Stimulated activated CD4-positive, alpha-beta T cell treated with anti-CD3 and anti-CD28 coated beads, Interleukin-4, amount 100 ng/mL, for 48 hours (primary cell): Measurements from ENCODE around the gene RNF224.

Source experiments
- DNase-seq, 2 donors: peaks; one replicate each; pipeline ENCODE4 v3.0.0-alpha.2; 2020; ENCODE audit warnings: low read depth in 2 of 2

Gene RNF224

DNA sequence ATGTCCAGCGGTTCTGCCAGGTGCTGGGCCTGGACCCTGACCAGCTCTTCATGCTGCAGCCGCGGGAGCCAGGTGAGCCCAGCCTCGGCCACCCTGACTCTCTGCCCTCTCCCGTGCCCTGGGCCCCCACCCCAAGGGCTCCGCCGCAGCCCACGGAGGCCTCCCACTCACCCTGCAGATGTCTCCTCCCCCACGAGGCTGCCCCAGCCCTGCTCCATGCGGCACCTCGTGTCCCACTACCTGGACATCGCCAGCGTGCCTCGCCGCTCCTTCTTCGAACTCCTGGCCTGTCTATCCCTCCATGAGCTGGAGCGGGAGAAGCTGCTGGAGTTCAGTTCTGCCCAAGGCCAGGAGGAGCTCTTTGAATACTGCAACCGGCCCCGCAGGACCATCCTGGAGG lies 12.7 kb upstream of the RNF224 start:
- no peak for DNase-seq

DNA sequence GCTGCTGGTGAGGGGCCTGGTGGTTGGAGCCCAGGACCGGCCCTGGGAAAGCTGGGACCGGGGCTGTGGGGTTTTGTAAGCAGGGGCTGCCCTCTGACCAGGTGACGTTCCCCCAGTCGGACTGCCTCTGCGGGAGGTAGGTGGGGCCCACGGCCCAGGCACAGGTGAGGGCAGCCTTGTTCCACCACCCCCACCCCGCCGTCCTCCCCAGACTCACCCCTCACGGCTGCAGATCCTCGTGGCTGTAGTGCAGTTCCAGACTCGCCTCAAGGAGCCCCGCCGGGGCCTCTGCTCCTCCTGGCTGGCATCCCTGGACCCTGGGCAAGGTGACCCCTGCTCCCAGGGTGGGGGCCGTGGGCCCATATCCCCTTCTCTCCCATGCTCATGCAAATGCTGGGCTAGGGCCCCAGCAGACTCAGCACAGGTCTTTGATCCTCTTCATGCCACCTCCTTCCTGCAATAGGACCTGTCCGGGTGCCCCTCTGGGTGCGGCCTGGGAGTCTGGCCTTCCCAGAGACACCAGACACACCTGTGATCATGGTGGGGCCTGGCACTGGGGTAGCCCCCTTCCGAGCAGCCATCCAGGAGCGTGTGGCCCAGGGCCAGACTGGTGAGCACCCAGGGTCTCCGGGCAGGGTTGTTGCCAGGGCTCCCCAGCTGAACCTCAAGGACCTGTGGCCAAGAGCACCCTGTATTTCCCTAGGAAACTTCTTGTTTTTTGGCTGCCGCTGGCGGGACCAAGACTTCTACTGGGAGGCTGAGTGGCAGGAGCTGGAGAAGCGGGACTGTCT lies 11.9 kb upstream of the RNF224 start:
- no peak for DNase-seq

DNA sequence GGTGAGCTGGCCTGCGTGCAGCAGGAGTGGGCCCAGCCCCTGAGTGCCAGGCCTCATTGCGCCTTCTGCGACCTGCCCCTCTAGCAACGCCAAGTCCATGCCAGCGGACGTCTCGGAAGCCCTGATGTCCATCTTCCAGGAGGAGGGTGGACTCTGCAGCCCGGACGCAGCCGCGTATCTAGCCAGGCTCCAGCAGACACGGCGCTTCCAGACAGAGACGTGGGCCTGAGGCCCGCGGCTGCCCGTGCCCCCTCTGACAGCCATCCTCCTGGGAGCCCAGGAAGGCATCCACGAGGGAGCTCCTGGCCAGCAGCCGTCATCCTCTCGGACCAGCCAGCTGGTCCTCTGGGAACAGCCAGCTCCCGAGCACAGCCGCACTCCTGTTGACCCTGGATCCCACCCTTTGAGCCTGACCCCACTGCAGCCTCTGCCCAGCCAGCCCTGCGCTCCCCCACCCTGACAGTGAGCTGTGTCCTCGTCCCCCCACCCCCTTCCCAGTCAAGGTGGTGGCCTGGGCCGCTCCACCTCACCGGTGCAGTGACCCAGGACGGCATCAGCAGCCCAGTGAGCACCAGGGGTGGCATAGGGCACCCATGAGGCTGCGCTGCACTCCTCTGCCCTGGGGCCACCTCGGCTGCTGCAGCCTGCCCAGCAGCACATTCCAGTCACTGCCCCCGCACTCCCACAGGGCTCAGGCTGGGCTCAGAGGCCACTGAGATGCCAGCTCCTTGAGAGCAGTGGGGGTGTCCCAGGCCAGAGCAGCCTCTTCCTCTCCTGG lies 10.9 kb upstream of the RNF224 start:
- DNase-seq, result no peak

DNA sequence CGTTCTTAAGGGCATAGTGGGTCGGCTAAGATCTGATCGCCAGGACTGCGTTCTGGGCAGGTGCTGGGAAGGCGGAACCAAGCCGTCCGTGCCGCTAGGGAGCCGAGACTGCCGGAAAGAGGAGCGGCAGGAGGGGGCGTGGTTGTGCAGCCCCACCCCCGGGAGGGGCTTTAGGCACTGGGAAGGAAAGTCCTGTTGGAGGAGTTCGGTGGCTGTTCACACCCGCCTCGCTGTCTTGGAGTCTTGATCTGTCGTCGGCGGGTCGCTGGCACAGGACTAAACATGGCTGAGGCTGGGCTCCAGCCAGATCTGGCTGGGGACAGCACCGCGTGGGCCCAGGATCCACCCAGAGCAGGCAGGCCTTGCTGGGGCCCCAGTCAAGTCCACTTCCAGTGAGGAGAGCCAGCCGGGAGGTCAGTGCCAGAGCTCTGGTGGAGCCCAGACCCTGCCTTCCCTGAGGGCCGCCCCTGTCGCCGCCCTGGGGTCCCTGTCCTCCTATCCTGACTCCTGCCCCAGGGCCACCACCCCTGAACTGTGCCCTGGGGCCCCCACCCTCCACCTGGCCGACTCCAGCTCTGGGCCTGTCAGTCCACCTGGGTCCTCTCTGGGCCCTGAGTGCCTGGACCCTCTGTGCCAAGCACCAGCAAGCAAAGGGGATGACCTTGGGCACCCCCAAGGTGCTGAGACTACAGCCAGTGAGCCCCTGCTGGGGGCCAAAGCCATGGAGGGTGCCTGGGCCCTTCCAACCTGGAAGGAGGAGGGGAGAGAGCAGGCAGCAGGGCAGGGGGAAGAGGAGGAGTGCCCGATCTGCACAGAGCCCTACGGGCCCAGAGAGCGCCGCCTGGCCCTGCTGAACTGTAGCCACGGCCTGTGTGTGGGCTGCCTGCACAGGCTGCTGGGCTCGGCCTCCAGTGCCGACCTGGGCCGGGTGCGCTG lies 9.8 kb upstream of the RNF224 start:
- DNase-seq, result no peak

DNA sequence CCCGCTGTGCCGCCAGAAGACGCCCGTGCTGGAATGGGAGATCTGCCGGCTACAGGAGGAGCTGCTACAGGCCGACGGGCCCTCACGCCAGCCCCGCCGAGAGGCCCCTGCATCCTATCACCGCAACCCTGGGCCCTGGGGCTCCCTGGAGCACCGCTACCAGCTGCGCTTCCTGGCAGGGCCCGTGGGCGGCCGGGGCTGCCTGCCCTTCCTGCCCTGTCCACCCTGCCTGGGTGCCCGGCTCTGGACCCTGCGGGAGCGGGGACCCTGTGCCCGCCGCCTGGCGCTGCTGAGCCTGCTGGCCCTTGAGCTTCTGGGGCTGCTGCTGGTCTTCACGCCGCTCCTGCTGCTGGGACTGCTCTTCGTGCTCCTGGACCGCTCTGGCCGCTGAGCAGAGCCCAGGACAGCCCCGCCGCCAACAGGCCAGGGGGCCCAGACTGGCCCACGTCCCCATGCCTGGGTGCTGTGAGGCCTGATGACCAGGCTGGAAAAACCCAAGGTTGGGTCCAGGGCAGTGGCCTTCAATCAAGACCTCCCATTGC lies 9.0 kb upstream of the RNF224 start:
- no peak for DNase-seq

DNA sequence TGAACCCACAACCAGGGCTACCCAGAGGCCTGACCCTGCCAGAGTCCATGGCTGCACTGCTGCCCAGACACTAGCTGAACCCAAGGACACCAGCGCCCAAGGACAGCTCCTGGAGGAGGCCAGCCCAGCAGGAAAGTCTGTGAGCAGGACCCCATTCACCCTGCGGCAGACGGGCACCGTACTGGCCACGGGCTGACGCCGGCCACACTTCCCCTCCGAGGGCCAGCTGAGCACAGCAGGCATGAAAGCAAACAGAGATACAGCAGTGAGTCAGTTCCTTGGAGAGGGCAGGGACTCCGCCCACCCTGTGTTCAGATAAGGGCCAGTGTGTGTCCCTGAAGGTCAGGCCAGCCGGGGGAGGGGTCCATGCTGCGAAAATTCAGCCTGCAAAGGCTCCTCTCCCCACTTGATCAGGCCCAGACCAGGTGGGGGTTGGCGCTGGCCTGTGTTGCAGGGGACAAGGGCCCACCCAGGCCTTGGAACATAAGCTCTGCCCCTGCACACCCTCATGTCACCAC lies 8.5 kb upstream of the RNF224 start:
- no peak for DNase-seq

DNA sequence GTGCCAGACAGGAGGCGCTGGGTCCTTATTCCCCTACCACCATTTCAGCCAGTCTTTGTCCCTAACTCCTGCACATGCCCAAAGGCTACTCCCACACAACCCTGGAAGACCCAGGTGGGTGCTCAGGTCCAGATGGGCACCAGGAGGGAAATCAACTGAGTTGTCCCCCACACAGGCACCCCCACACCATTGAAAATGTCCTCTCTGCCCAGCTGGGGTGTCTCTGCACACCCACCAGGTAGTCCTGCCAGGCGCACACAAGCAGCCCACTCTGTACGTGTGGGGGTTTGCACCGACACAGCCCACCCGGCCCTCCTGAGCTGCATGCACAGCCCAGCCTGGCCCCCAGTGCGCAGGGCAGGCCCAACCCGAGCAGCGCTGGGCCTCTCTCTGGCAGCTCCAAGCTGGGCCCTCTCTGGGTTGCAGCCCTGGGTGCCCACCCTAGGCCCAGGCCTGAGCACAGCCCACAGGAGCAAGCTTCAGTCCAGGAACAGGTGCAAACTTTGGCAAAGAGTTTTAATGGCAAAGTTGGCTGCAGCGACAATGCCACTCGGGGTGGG lies 7.5 kb upstream of the RNF224 start:
- no peak for DNase-seq

DNA sequence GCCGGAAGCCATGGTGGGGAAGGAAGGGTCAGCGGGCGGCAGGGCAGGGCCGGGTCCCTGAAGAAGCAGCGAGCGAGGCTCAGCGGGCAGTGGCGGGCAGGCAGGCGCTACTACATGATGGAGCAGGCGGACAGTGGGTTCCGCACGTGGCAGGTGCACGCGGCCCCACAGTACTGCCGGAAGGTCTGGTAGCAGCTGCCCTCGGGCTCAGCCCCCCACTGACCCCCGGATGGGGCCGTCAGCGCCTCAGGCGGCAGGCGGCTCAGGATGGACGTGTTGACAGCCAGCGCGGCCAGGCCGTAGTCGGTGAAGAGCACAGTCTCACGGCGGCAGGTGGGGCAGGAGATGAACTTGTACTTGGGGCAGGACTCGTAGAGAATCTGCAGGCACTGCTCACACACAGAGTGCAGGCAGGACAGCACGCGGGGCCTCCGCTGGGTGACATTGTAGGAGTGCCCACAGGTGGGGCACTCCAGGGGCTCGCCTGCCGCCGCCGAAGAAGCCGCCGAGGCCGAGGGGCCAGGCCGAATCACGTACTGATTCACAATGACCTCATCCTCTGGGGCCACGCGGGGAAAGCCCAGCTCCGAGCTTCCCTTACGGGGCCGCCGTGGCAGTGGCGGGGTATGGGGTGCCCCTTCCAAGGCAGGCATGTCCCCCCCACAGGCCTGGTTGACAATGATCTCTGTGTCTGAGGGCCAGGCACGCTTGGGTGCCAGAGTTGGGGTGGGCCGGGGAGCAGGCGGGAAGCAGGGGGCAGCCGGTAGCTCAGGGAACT lies 6.8 kb upstream of the RNF224 start:
- no peak for DNase-seq

DNA sequence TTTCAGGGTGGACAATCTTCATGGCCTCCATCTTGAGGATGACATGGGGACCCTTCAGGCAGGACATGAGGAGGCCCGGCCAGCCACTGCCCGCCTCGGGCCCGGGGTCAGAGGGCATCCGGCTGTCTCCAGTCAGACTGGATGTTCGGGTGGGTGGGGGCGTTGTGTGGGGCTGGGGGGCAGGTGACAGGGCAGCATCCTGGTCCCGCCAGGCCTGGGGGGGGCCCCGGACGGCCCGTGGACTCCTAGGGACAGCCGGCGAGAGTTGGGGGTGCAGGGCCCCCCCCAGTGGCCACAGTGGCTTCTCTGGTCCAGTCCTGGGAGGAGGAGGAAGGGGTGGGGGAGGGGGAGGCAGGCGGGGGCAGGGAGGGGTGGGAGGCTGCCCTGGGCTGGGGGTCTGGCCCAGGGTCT lies 6.2 kb upstream of the RNF224 start:
- DNase-seq, result no peak

DNA sequence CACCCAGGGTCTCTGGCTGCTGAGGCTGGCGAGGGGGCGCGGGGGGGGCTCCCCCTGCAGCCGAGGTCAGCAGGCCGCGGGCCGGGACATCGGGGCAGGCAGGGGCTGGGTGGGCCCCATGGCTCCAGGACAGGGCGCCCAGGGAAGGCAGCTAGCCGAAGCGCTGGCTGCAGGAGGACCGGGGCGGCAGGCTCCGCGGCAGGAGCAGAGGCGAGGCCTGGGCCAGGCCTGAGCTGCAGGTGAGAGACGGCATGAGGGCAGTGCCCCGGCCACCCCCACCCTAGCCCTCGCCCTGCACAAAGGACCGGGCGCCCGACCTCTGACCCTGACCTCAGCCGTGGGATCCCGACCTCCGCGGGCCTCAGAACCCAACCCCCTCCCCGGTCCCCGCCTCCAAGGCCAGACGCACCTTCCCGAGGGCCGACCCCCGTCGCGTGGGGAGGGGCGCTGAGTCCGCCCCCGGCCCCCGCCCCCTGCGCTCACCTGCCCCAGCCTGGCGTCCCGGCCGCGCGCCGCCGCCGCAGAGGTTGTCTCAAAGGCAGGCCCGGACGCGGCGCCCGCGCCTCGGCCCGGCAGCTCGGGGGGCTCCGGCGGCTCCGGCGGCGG lies 5.7 kb upstream of the RNF224 start:
- DNase-seq, result no peak

DNA sequence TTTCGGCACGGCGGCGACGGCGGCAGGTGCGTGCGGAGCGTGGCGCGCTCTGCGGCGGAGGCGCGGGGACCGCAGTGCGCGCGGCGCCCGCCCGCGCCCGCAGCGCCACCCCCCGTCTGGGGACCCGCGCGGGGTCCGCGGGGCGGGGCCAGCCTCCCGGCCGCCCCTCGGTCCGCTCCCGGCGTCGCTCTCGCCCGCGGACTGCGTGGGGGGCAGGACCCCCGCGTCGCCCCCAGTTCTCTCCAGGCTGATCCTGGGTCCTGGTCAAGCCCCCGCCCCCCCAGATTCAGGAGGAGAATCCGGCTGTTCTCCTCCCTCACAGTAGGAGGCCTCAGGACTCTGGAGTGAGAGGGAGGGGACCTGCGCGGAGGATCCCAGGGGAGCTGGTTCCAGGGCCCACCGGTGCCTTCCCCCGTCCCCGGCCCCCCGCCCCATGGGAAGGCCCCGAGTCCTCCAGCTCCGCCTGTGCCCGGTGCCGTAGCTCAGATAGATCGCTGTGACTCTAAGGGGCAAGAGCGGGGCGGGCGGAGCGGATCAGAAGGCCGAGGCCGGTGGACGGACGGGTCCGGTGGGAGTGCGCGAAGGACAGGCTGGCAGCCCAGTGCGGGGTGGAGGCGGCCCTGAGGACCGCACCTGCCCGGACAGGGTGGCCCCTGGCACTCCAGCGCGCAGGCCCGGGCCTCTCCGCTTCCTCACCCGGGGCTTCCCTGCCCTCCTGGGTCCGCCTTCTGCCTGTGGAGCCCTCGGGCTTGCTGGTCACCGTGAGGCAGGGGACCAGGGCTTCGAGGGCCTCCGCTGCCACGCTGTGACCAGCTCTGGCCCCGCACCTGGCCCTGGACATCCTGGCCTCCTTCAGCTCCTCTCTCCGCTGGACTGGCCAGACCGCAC lies 4.9 kb upstream of the RNF224 start, which contains the start of gene RNF208:
Gene RNF208, minus strand, starts transcription at position 51 of the 888 bp plus-strand sequence. CDS start 1,028 bp downstream, outside the sequence.
- DNase-seq, result no peak

DNA sequence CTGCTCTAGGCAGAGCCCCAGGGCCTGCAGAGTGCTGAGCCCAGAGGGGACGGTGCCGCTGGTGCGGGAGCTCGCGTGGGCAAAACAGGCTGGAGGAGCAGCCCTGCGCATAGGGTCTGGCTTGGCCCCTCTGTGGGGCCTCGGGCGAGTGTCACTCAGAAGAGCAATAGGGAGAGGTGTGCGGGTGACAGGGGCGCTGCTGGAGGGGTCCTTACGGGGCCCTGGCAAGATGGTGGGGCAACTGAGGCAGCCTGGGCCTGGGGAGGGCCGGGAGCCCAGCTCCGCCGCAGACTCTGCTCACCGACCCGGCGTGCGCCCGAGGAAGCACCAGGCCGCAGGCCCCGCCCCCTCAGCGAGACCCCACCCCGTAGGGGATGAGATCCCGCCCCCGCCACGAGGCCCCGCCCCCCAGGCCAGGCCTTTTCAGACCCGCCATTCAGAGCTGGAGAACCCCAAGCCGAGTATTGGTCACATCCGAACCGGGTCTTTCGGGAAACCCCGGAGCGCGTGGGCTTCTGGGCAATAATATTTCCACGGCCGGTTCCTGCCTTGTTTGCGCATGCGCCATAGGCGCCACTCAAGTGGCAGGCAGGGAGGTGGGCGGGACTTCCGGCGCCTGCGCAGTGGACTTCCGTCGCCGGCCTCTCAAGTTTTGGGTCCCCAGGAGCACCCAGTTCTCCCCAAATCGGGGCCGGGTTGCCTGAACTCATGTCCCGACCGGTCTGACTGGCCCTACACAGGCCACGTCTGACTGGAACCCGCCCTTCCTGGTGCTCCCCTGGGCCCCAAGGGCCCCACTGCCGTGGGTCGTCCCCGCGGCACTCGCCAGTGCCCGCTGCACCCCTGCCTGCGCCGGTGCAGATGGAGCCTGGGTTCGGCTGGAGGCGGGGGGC lies 4.0 kb upstream of the RNF224 start:
- peak; percentile 97 to 100 for DNase-seq

DNA sequence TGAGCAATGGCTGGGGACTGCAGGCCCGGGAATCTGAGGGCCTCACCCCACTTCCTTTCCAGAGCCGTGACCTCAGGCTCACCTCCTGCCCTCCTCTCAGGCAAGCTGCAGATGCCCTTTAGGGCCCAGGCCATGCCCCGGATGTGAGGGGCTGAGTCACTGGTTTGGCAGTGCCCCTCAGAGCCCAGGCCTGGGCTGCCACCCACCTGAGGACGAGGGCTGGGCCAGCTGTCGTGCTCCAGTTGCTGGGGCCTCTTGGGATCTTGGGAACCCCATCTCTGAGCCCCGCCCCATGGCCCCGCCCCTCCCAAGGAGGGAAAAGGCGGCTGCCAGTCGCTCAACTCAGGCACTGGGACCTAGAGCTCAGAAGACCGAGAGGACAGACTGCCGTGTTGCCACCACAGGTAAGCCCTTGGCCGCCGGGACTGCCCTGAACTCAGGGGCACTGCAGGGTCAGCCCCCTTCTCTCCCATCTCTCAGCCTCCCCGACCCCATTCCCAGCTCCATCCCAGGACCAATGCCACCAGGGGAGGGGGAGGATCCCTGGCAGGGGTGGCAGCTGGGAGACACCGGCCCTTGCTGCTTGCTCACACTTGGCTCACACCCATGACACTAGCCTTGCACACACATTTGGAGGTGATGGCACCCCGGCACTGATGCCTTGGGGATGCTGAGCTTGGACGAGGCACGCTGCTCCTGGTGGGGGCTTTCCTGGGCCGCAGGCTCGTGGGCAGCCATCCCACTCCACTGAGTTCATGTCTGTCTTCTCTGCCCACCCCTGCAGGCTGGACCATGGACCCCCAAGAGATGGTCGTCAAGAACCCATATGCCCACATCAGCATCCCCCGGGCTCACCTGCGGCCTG lies 2.2 kb upstream of the RNF224 start, which contains the start of gene CYSRT1:
Gene CYSRT1, plus strand, starts transcription at position 345 of the 865 bp plus-strand sequence. Its CDS starts 448 bp downstream, at position 793.
- DNase-seq, result no peak

DNA sequence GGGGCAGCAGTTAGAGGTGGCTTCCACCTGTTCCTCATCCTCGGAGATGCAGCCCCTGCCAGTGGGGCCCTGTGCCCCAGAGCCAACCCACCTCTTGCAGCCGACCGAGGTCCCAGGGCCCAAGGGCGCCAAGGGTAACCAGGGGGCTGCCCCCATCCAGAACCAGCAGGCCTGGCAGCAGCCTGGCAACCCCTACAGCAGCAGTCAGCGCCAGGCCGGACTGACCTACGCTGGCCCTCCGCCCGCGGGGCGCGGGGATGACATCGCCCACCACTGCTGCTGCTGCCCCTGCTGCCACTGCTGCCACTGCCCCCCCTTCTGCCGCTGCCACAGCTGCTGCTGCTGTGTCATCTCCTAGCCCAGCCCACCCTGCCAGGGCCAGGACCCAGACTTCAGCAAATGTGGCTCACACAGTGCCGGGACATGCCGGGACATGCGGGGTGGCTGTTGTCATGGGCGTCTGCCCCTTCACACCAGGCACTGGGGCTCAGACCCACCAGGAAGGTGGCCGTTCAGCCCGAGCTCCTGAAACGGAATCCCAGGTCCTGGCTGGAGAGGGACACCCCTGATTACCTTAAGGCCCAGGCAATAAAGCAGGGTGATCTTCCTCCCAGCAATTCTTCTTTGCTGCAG lies 1.5 kb upstream of the RNF224 start:
- DNase-seq, result no peak

DNA sequence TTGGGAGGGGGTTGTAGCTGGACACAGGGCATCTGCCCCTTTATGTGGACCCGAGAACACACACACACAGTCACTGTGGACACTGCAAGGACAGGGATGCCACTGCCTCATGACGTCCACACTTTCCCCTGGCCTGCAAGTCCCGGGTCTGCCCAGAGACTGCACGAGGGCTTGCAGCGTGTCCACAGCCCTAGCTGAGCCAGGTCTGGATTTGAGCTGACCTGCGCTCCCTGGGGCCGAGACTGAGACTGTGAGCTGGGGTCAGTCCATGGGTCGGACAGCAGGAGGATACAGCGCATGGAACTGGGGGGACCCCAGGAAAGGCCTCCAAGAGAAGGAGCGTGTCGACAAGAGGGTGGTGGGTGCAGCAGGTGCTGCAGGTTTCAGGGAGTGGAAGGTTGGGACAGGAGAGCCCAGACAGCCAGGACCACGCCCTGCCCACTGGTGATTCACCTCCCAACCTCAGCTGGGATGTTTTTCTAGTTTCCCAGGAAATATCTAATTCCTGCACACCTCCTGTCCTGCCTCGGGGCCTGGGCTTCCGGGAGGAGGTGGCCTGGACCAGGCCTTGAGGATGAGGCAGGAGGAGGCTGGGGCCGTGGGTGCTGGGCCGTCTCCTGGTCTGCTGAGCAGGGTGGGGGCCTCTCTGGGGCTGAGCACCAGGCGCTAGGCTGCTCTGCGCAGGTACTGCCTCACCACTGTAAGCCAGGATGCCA lies 806 bp upstream of the RNF224 start:
- no peak for DNase-seq
